Measurements from ENCODE around the gene SOBP. TPM values are rescaled to one million over a fixed set of nuclear protein-coding genes. Genes with fewer than 3 reads are reported as not detected.

The SOBP gene
- total RNA-seq, 1 donor from 2014 or later: 13.3 TPM

DNA sequence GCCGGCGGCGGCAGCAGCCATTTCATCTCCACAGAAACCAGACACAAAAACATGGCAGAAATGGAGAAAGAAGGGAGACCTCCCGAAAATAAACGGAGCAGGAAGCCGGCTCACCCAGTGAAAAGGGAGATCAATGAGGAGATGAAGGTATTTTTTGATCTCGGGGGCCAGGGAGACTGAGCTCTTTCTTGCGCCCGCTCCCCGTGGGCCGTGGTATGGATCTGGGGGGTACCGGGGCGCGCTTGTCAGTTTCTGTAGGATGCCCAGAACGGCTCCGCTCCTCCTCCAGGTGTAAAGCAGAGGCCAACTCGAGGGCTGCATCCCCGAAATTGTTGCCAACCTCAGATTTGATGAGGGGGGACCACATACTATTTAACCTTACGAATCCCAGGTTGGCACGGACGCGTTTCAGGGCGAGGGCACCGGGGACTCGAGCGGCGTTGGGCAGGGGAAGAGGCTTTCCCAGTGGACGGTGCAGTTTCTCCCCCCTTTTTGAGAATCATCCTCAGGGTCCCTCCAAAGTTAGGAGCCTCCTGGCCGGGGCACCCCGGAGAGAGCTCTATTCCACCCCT, 735 bp downstream of the SOBP start:
- no peaks in the 10 kb centered on the region for H3K27me3 ChIP-seq
- intact Hi-C loops (cut with DNase I): loop anchor here (10.0 kb wide), 1 partner anchor 174 kb away; no protein-coding TSS in a partner anchor
- H3K36me3 ChIP-seq: no peaks in the 10 kb centered on the region
- H3K4me3 ChIP-seq: peak overlapping the region; percentile 72
- DNase-seq (ENCODE audit: extremely low spot score in 2 of 2): no peak
- H3K27ac ChIP-seq: peak overlapping the region; percentile 88
- TF ChIP-seq POLR2AphosphoS5 (IDR thresholded peaks at IDR 0.05; ENCODE audit: insufficient read depth in 1 of 2, low read depth in 1 of 2): no peak
- TF ChIP-seq, protein P1, sequence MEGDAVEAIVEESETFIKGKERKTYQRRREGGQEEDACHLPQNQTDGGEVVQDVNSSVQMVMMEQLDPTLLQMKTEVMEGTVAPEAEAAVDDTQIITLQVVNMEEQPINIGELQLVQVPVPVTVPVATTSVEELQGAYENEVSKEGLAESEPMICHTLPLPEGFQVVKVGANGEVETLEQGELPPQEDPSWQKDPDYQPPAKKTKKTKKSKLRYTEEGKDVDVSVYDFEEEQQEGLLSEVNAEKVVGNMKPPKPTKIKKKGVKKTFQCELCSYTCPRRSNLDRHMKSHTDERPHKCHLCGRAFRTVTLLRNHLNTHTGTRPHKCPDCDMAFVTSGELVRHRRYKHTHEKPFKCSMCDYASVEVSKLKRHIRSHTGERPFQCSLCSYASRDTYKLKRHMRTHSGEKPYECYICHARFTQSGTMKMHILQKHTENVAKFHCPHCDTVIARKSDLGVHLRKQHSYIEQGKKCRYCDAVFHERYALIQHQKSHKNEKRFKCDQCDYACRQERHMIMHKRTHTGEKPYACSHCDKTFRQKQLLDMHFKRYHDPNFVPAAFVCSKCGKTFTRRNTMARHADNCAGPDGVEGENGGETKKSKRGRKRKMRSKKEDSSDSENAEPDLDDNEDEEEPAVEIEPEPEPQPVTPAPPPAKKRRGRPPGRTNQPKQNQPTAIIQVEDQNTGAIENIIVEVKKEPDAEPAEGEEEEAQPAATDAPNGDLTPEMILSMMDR (IDR thresholded peaks at IDR 0.05): no peak
- TF ChIP-seq POLR2A (IDR thresholded peaks at IDR 0.05): no peak
- H3K4me1 ChIP-seq: peaks cover 35% of the 10 kb centered on the region
- H3K9me3 ChIP-seq: no peaks in the 10 kb centered on the region

DNA sequence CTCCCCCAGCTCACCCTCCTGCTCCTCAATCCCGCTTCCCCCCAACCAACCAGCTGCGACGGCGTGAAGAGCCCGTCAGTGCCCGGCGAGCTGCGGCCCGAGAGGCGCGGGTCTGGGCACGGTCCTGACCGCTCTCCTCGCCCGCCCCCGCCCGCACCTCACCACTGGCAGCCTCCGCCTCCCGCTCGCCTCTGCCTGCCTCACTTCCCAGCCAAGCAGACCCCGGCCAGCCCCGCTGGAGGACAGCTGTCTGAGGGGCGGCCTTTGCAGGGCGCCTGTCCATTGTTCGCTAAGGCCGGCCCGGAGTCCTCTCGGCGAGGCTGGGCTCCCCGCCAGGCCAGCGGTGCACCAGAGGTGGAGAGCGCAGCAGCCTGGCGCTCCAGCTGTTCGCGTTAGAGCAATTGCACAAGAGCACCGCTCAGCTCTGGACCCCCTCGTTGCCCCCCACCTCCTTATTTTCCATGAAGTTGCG, 1.3 kb downstream of the SOBP start:
- intact Hi-C loops (cut with DNase I): loop anchor here (10.0 kb wide), 1 partner anchor 174 kb away; no protein-coding TSS in a partner anchor
- H3K27me3 ChIP-seq: no peaks in the 10 kb centered on the region
- peaks cover 40% of the 10 kb centered on the region for H3K4me1 ChIP-seq

DNA sequence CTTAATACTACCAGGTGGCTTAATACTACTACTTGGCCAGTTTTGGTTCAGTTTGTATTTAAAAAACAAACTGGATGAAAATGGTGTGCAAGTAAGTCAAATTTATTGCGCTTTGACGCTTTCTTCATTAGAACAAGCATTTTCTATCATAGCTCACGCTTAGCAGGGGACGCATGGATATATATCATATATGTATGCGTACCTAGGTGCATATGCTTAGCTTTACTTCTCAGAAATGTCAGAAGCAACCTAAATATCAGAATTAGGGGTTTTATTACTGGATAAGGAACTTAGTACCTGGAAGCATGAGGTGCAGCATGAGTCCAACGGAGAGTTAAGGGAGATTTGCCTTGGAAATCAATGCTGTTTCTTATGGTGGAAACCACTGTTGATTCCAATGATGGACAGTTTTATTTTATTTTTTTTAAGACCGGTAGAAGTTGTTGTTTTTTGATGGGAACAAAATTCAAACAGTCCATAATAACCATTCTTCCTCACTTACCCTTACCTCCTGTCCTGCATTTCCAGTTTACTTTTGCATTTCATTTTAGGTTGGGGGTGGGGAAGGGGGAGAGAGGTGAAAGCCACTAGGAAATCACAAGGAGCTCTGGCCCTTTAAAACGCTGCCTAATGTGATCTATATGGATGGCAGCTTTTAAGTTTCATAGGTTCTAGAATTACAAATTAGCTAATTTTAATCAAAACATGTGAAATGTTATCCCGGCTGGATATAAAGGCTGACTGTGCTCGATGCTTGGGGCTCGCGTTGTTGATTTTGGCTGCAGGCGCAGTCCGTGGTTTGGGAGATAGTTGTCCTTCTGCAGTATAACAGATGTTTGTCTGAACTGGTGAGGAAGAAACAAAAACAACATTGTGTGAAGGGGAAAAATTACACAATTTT, 2.1 kb downstream of the SOBP start:
- H3K4me3 ChIP-seq: peak overlapping the region; percentile 72
- H3K4me1 ChIP-seq: peaks cover 48% of the 10 kb centered on the region
- TF ChIP-seq, protein P1 (IDR thresholded peaks at IDR 0.05): no peak
- TF ChIP-seq POLR2AphosphoS5 (IDR thresholded peaks at IDR 0.05; ENCODE audit: insufficient read depth in 1 of 2, low read depth in 1 of 2) (no peak), POLR2A (IDR thresholded peaks at IDR 0.05) (no peak)
- peak overlapping the region; percentile 88 for H3K27ac ChIP-seq
- intact Hi-C loops (cut with DNase I): loop anchor here (10.0 kb wide), 1 partner anchor 173 kb away; no protein-coding TSS in a partner anchor
- no peaks in the 10 kb centered on the region for H3K27me3 ChIP-seq
- no peak for DNase-seq (ENCODE audit: extremely low spot score in 2 of 2)
- no peaks in the 10 kb centered on the region for H3K9me3 ChIP-seq
- no peaks in the 10 kb centered on the region for H3K36me3 ChIP-seq

More for the DNA sequence above, 1.3 kb downstream of the SOBP start:
- peak in 1 of 2 donors; percentile 84 for DNase-seq (ENCODE audit: extremely low spot score in 2 of 2)
- H3K4me3 ChIP-seq: peak overlapping the region; percentile 72
- peak overlapping the region; percentile 88 for H3K27ac ChIP-seq
- TF ChIP-seq, protein P1 (IDR thresholded peaks at IDR 0.05): no peak
- peak in 1 of 2 donors; percentile 52 for TF ChIP-seq POLR2AphosphoS5 (IDR thresholded peaks at IDR 0.05; ENCODE audit: insufficient read depth in 1 of 2, low read depth in 1 of 2)
- no peak for TF ChIP-seq POLR2A (IDR thresholded peaks at IDR 0.05)
- no peaks in the 10 kb centered on the region for H3K36me3 ChIP-seq
- H3K9me3 ChIP-seq: no peaks in the 10 kb centered on the region

DNA sequence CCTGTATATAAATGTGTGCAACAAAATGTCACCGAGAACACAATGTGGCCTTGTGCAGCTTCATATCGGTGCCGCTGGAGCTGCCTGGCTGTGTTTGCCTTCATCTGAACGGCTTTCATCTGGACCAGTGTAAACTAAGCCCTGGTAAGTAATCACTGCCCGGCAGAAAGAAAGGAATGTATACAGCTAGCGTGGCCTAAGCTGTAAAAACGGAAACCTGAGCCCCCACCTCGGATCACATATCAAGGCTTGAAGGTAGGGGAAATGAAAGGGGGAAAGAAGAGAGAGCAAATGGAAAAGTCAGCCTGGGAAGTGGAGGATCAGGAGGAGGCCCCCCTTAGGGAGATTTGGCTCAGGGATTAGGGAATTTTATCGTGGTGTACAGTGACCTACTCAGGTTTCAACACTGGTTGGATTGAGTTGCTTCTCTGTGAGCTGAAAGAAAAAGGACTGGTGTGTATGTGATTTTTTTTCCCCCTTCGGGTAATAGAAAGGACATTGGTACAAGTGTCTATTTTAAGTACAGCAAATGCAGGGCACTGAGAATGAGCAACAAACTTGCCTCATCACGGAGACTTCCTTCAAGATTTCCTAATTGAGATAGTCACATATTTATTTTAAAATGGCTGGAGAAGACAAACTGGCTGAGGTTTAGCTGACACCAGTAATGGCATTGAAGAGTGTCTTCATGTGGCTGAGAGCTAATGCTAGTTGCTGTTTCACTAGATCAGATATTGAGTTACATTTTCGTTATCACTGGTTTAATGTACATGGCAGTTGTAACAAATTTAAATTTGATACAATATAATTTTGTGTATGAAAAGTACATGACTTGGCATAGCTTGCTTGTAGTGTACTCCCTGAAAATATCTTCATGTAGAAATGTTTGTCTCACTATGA, 3.5 kb downstream of the SOBP start:
- Histone ChIP-seq H3K36me3 (no peaks in the 10 kb centered on the region), H3K27me3 (no peaks in the 10 kb centered on the region), H3K27ac (peak overlapping the region; percentile 60), H3K9me3 (no peaks in the 10 kb centered on the region), H3K4me1 (peaks cover 43% of the 10 kb centered on the region), H3K4me3 (peak overlapping the region; percentile 72)
- intact Hi-C loops (cut with DNase I): loop anchor here (10.0 kb wide), 1 partner anchor 171 kb away; no protein-coding TSS in a partner anchor
- TF ChIP-seq POLR2A (IDR thresholded peaks at IDR 0.05): no peak
- TF ChIP-seq, protein P1 (IDR thresholded peaks at IDR 0.05): no peak
- no peak for DNase-seq (ENCODE audit: extremely low spot score in 2 of 2)

Data from vagina (tissue), 2 donors.